Ovary (tissue), 9 donors: ENCODE measurements around the gene GCK. TPM values are rescaled to one million over a fixed set of nuclear protein-coding genes. Genes with fewer than 3 reads are reported as not detected.

Experiments
- DNase-seq, 5 donors: peaks; one replicate each; pipeline ENCODE4 v3.0.0-alpha.2; 2019 to 2020
- H3K27ac ChIP-seq, 2 donors: fragments of 200-600 bp; one replicate each; pipeline versions ENCODE4 v1.5.1 to v1.8.0; 2019 to 2022
- H3K27me3 ChIP-seq: fragments of 200-600 bp; one replicate; pipeline ENCODE4 v1.8.0; 2022
- H3K36me3 ChIP-seq: fragments of 200-600 bp; sonication (generic); one replicate; pipeline ENCODE4 v1.5.1; 2019
- H3K4me1 ChIP-seq: one replicate; pipeline ENCODE4 v1.8.1; 2013; ENCODE audit warnings: mild to moderate bottlenecking, moderate library complexity; ENCODE audit not compliant: insufficient read depth
- H3K4me3 ChIP-seq: fragments of 200-600 bp; sonication (generic); one replicate; pipeline ENCODE4 v1.5.1; 2017
- H3K9me3 ChIP-seq, 2 donors: fragments of 200-600 bp in 1 of 2; sonication (generic) in 1 of 2; one replicate each; pipeline versions ENCODE4 v1.5.1 to v1.8.1; 2013 to 2019; ENCODE audit warnings: mild to moderate bottlenecking in 1 of 2, moderate library complexity in 1 of 2
- CTCF ChIP-seq, 3 donors: fragments of 450-650 bp in 2 of 3; fragments of 200-600 bp in 1 of 3; IDR thresholded peaks; one replicate each; pipeline versions ENCODE4 v1.5.1 to v1.8.0; 2016 to 2022; ENCODE audit warnings: antibody characterized with exemption in 3 of 3, mild to moderate bottlenecking in 1 of 3
- EP300 ChIP-seq: sonication (generic); formaldehyde crosslinking; IDR thresholded peaks from one replicate; pipeline ENCODE4 v1.6.1; 2017; ENCODE audit warnings: antibody characterized with exemption
- POLR2A ChIP-seq: fragments of 450-650 bp; IDR thresholded peaks from one replicate; pipeline ENCODE4 v1.6.1; 2017; ENCODE audit warnings: antibody characterized with exemption, mild to moderate bottlenecking, moderate library complexity
- WGBS, 3 donors: extraction: QIAGEN DNeasy Blood & Tissue Kit in 1 of 3; methylation state at CpG; one replicate each; pipeline versions ENCODE4 v1.1.5 to v1.1.7; 2013 to 2017; 5-methylcytosine and 5-hydroxymethylcytosine counted together
- intact Hi-C, 4 donors: fragments of 100-400 bp; cut with DNase I; formaldehyde crosslinking; loops; one replicate each; pipeline versions ENCODE4 v1.11.0 to v1.15.1; 2022 to 2023
- polyA plus RNA-seq, 2 donors: library from polyadenylated mRNA; stranded (reverse); fragments of 200-250 nt in 1 of 2; fragments of 350-450 nt in 1 of 2; fragmentation: Illumina TruSeq in 1 of 2; extraction: RNeasy Lipid Tissue Mini Kit (QIAGEN cat#74804) in 1 of 2; gene quantifications; one replicate each; pipeline ENCODE4 v1.2.3, GENCODE V29; 2013 to 2014
- total RNA-seq, 7 donors: library from RNA; depleted of rRNA in 2 of 7; stranded (reverse); fragments of >200 nt in 2 of 7; fragmentation: NEBNext Ultra II Directional in 3 of 7; extraction: Animal tissue kit (Norgen Biotek cat#: 25700) in 3 of 7; gene quantifications; one replicate each; pipeline versions ENCODE4 v1.1.0 to v1.2.4, GENCODE V29; 2016 to 2023
- donor health status: DM: no; HTN: no; CAD: no; lungs with moderate emphysema.
- donor health status: DM: no; HTN: no; CAD: no.
- donor health status: Bipolar disorder and iron deficiency.
- donor health status: DM: yes; HTN: yes; CAD: no.
- donor health status: DM: no; HTN: no; CAD: no.
- donor health status: DM: yes; HTN: yes; CAD: no.

Gene GCK
- total and polyA plus RNA-seq, 9 donors: 0.48 to 2.9 (median 1.3) TPM

- Histone ChIP-seq H3K4me1 (no peaks in the 10 kb centered on the region), H3K4me3 (no peak overlapping the region), H3K36me3 (no peaks in the 10 kb centered on the region), H3K27me3 (no peaks in the 10 kb centered on the region), H3K27ac (no peak overlapping the region), H3K9me3 (no peaks in the 10 kb centered on the region)
- 66 to 71% (median 67%) methylated on average over 14 of the region's 14 CpGs for WGBS, 3 donors
- TF ChIP-seq POLR2A (no peak), CTCF (IDR thresholded peaks at IDR 0.05) (no peak), EP300 (no peak)
- no peak for DNase-seq
- intact Hi-C loops: no loop called here
Measured at GRCh38 chr7:44227911-44228310, 38.7 kb upstream of the GCK start.

GRCh38 chr7:44226396-44226753 is 37.1 kb upstream of the GCK start:
- no peaks in the 10 kb centered on the region for H3K36me3 ChIP-seq
- no peaks in the 10 kb centered on the region for H3K4me1 ChIP-seq
- H3K27me3 ChIP-seq: no peaks in the 10 kb centered on the region
- H3K4me3 ChIP-seq: no peak overlapping the region
- TF ChIP-seq POLR2A (no peak), CTCF (IDR thresholded peaks at IDR 0.05) (no peak), EP300 (no peak)
- no peak for DNase-seq
- no peaks in the 10 kb centered on the region for H3K9me3 ChIP-seq
- intact Hi-C loops: no loop called here
- H3K27ac ChIP-seq: no peak overlapping the region
- WGBS, 3 donors: 38 to 67% (median 52%) methylated on average over 9 to 17 of the region's 17 CpGs

GRCh38 chr7:44225566-44226395 is 36.5 kb upstream of the GCK start:
- H3K27ac ChIP-seq: no peak overlapping the region
- H3K4me1 ChIP-seq: no peaks in the 10 kb centered on the region
- H3K4me3 ChIP-seq: no peak overlapping the region
- no peaks in the 10 kb centered on the region for H3K36me3 ChIP-seq
- intact Hi-C loops: no loop called here
- no peak for DNase-seq
- no peaks in the 10 kb centered on the region for H3K9me3 ChIP-seq
- H3K27me3 ChIP-seq: no peaks in the 10 kb centered on the region
- TF ChIP-seq CTCF (IDR thresholded peaks at IDR 0.05): no peak
- no peak for TF ChIP-seq EP300
- no peak for TF ChIP-seq POLR2A
- 44 to 54% (median 48%) methylated on average over 26 of the region's 26 CpGs for WGBS, 3 donors

- intact Hi-C loops: no loop called here
- H3K36me3 ChIP-seq: no peaks in the 10 kb centered on the region
- no peaks in the 10 kb centered on the region for H3K9me3 ChIP-seq
- DNase-seq: no peak
- TF ChIP-seq POLR2A: no peak
- no peak for TF ChIP-seq CTCF (IDR thresholded peaks at IDR 0.05)
- TF ChIP-seq EP300: no peak
- no peak overlapping the region for H3K4me3 ChIP-seq
- no peak overlapping the region for H3K27ac ChIP-seq
- H3K4me1 ChIP-seq: no peaks in the 10 kb centered on the region
- no peaks in the 10 kb centered on the region for H3K27me3 ChIP-seq
- WGBS, 3 donors: 57 to 72% (median 64%) methylated on average over 8 to 10 of the region's 10 CpGs
Measured at GRCh38 chr7:44224974-44225565, 35.8 kb upstream of the GCK start.
